Stomach (tissue), 4 donors: ENCODE data around the gene CCDC184.

Experiments used
- POLR2A ChIP-seq, 4 donors: fragments of 450-650 bp; IDR thresholded peaks; one replicate each; pipeline ENCODE4 v1.6.1; 2016; ENCODE audit warnings: antibody characterized with exemption in 4 of 4, control low read depth in 2 of 4, mild to moderate bottlenecking in 1 of 4, moderate library complexity in 1 of 4
- POLR2AphosphoS5 ChIP-seq, 3 donors: sonication (generic); formaldehyde crosslinking; IDR thresholded peaks; one replicate each; pipeline ENCODE4 v1.6.1; 2016; ENCODE audit warnings: antibody characterized with exemption in 3 of 3
- TF ChIP-seq, protein P1 (sequence below), 7 experiments: fragments of 450-650 bp in 4 of 7; fragments of 200-600 bp in 3 of 7; sonication (generic) in 3 of 7; IDR thresholded peaks; one replicate each; pipeline ENCODE4 v1.5.1; 2016 to 2019; ENCODE audit warnings: antibody characterized with exemption in 7 of 7, control low read depth in 2 of 7, mild to moderate bottlenecking in 1 of 7

DNA sequence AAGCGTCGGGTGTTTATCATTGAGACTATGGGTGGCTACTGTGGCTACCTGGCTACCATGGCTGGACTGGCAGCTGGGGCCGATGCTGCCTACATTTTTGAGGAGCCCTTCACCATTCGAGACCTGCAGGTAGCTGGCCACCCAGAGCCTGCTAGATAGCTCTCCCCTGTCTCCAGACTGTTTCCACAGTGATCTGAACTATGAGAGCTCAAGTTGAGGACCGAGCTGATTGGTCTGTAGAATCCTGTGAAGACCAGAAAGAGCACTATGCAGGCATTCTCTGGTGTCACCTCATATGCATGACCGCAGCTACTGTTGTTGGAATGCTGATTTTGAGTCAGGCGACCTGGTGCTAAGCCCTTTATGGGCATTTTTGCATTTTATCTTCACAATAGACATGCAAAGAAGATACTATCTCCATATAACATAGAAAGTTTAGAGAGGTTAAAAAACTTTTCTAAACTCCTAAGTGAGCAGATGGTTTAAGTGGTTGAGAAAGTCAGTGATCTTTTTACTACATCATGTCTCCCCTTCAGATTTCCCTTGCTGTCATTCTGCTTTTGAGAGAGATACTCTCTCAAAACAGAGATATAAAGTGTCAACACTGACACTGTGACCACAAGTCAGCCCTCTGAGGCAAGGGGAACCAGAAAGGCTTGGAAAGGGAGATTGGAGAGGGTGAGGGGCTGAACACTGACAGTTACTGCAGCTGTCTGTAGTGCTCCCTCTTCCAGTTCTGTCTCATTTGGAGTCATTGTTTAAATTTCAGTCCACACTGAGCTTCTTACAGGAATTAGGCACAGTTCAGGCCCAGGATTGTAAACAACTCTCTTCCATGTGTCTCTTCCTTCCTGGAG, 40.4 kb upstream of the CCDC184 start:
- TF ChIP-seq POLR2A (IDR thresholded peaks at IDR 0.05) = no peak
- TF ChIP-seq, protein P1, sequence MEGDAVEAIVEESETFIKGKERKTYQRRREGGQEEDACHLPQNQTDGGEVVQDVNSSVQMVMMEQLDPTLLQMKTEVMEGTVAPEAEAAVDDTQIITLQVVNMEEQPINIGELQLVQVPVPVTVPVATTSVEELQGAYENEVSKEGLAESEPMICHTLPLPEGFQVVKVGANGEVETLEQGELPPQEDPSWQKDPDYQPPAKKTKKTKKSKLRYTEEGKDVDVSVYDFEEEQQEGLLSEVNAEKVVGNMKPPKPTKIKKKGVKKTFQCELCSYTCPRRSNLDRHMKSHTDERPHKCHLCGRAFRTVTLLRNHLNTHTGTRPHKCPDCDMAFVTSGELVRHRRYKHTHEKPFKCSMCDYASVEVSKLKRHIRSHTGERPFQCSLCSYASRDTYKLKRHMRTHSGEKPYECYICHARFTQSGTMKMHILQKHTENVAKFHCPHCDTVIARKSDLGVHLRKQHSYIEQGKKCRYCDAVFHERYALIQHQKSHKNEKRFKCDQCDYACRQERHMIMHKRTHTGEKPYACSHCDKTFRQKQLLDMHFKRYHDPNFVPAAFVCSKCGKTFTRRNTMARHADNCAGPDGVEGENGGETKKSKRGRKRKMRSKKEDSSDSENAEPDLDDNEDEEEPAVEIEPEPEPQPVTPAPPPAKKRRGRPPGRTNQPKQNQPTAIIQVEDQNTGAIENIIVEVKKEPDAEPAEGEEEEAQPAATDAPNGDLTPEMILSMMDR (IDR thresholded peaks at IDR 0.05) = no peak
- TF ChIP-seq POLR2AphosphoS5 (IDR thresholded peaks at IDR 0.05) = no peak
